Measurements from ENCODE around the gene CCDC15. TPM values are rescaled to one million over a fixed set of nuclear protein-coding genes. Genes with fewer than 3 reads are reported as not detected.

CCDC15 gene
- total RNA-seq, 1 experiment from 2014 or later, result 2.8 TPM

- Histone ChIP-seq H3K23ac (ENCODE audit: insufficient read length, low read depth, low read length) (no peak overlapping the region), H2AK5ac (ENCODE audit: insufficient read length, low read length) (no peak overlapping the region), H3K79me2 (ENCODE audit: insufficient read depth, low read length) (no peaks in the 10 kb centered on the region), H3K14ac (ENCODE audit: insufficient read depth, low read length) (no peak overlapping the region; the same call in 1 of the 2 replicates), H2BK15ac (ENCODE audit: low read depth, low read length) (no peak overlapping the region), H3K23me2 (ENCODE audit: insufficient read length, low read depth, low read length, poor library complexity, severe bottlenecking) (no peaks in the 10 kb centered on the region), H2BK12ac (ENCODE audit: insufficient read length, low read depth, low read length) (no peak overlapping the region), H3K9me3 (ENCODE audit: control insufficient read depth, low read depth, low read length) (no peaks in the 10 kb centered on the region), H3K4me1 (ENCODE audit: insufficient read depth, low read length) (no peaks in the 10 kb centered on the region), H2BK5ac (ENCODE audit: insufficient read length, low read length) (no peak overlapping the region), H4K91ac (ENCODE audit: insufficient read length, low read depth, low read length) (no peak overlapping the region), H2BK20ac (ENCODE audit: low read depth, low read length, poor library complexity, severe bottlenecking) (no peak overlapping the region), H3T11ph (ENCODE audit: low read length) (no peak overlapping the region), H3K4me2 (ENCODE audit: insufficient read depth, insufficient read length, low read length) (no peak overlapping the region), H3K27ac (ENCODE audit: insufficient read length, low read depth, low read length) (no peak overlapping the region), H3K27me3 (ENCODE audit: insufficient read depth, low read length) (no peaks in the 10 kb centered on the region), H3K79me1 (ENCODE audit: insufficient read depth, low read depth, low read length, poor library complexity, severe bottlenecking) (no peaks in the 10 kb centered on the region), H3K18ac (ENCODE audit: insufficient read length, low read depth, low read length) (no peak overlapping the region), H2BK120ac (ENCODE audit: low read depth, low read length, poor library complexity, severe bottlenecking) (no peak overlapping the region), H3K9ac (ENCODE audit: extremely low read depth, insufficient read length, low read length) (no peak overlapping the region), H2AFZ (ENCODE audit: low read length) (no peak overlapping the region), H3K56ac (ENCODE audit: insufficient read length, low read depth, low read length) (no peak overlapping the region), H3K4ac (ENCODE audit: low read depth, low read length) (no peak overlapping the region), H4K8ac (replicated peaks; ENCODE audit: insufficient read length, low read depth, low read length) (no peak overlapping the region), H4K5ac (ENCODE audit: insufficient read length, low read depth, low read length) (no peak overlapping the region), H4K20me1 (ENCODE audit: control insufficient read depth, insufficient read depth, insufficient read length) (no peaks in the 10 kb centered on the region)
- TF ChIP-seq CTCF (conservative IDR thresholded peaks at IDR 0.05), result no peak
- no CpG with 5 or more reads among the region's 5 CpGs for WGBS (ENCODE audit: extremely low coverage, insufficient read length, low lambda C conversion rate)
- peaks cover 13% of the 10 kb centered on the region for H3K27me3 Mint-ChIP-seq (ENCODE audit: low read depth)
- no peaks in the 10 kb centered on the region for H3K36me3 Mint-ChIP-seq (ENCODE audit: insufficient read depth in 1 of 3, low read depth in 3 of 3)
- H3K4me1 Mint-ChIP-seq, result peaks cover 16 to 22% of the 10 kb centered on the region in 2 experiments
- DNase-seq, result peak; percentile 27
- peak overlapping the region in 1 of 3 experiments; percentile 63; a peak in 1 of 7 replicates for H3K27ac Mint-ChIP-seq
- no peak overlapping the region for H3K4me3 Mint-ChIP-seq
- H3K9me3 Mint-ChIP-seq, result no peaks in the 10 kb centered on the region
These were observed 117.4 kb downstream of the CCDC15 start for GRCh38 chr11:125071435-125071834.
